ENCODE data around the gene TNFSF15. TPM values are rescaled to one million over a fixed set of nuclear protein-coding genes. Genes with fewer than 3 reads are reported as not detected.

Gene TNFSF15
- total RNA-seq, 1 experiment from 2014 or later: not detected

GRCh38 chr9:114759512-114760341, 46.1 kb downstream of the TNFSF15 start:
- no TSS peak for BruUV-seq (replicated peaks)
- Histone ChIP-seq H3K27ac (ENCODE audit: low read depth, low read length) (no peak overlapping the region), H3K27me3 (ENCODE audit: insufficient read depth, low read length) (peaks cover 32% of the 10 kb centered on the region), H3K9ac (ENCODE audit: low read length) (no peak overlapping the region), H3K9me3 (ENCODE audit: control insufficient read depth in 1 of 2, insufficient read depth in 1 of 2, low read depth in 1 of 2, low read length in 2 of 2) (no peaks in the 10 kb centered on the region), H4K20me1 (ENCODE audit: insufficient read depth) (no peaks in the 10 kb centered on the region), H3K4me3 (replicated peaks in 1 of 2; ENCODE audit: low read depth in 1 of 2, low read length in 2 of 2) (no peak overlapping the region), H3K4me1 (ENCODE audit: control insufficient read depth in 1 of 2, insufficient read depth in 2 of 2, low read length in 2 of 2) (no peaks in the 10 kb centered on the region), H2AFZ (ENCODE audit: low read depth, low read length, poor library complexity, severe bottlenecking) (no peak overlapping the region), H3K4me2 (ENCODE audit: low read length) (no peak overlapping the region), H3K36me3 (ENCODE audit: control insufficient read depth in 1 of 2, insufficient read depth in 2 of 2, low read length in 2 of 2) (no peaks in the 10 kb centered on the region), H3K79me2 (ENCODE audit: insufficient read depth, low read length) (no peaks in the 10 kb centered on the region), H3K9me2 (ENCODE audit: insufficient read depth) (no peaks in the 10 kb centered on the region)
- POLR2A ChIA-PET: no interaction called here
- DNase-seq (ENCODE audit: low read depth, low spot score) (no peak), ATAC-seq (no peak)
- intact Hi-C loops (cut with micrococcal nuclease): no loop called here
- RAD21 ChIA-PET (ENCODE audit: low non-redundant PET in 1 of 2, low total read pairs in 2 of 2, uncharacterized antibody in 2 of 2, unreplicated experiment in 2 of 2): no interaction called here
- CTCF ChIA-PET: no interaction called here
- TF ChIP-seq CBX3 (IDR thresholded peaks at IDR 0.05; ENCODE audit: low read depth): no peak
- no peak for TF ChIP-seq POLR2AphosphoS5 (IDR thresholded peaks at IDR 0.05; ENCODE audit: low read depth, low read length)
- no peak for TF ChIP-seq ZBTB33 (IDR thresholded peaks at IDR 0.05; ENCODE audit: extremely low read depth, insufficient replicate concordance, low read length)
- no peak for TF ChIP-seq YY1 (IDR thresholded peaks at IDR 0.05; ENCODE audit: extremely low read depth, insufficient replicate concordance, low read depth, low read length)
- TF ChIP-seq ATF3 (IDR thresholded peaks at IDR 0.05): no peak
- no peak for TF ChIP-seq FOSL1 (IDR thresholded peaks at IDR 0.05; ENCODE audit: low read depth)
- no peak for TF ChIP-seq EZH2 (IDR thresholded peaks at IDR 0.05)
- TF ChIP-seq TCF7L2 (IDR thresholded peaks at IDR 0.05; ENCODE audit: borderline replicate concordance, extremely low read depth, insufficient read depth, insufficient read length): no peak
- TF ChIP-seq EZH2phosphoT487 (IDR thresholded peaks at IDR 0.05; ENCODE audit: borderline replicate concordance): no peak
- no peak for TF ChIP-seq SP1 (IDR thresholded peaks at IDR 0.05; ENCODE audit: low read depth)
- TF ChIP-seq CTCF (IDR thresholded peaks at IDR 0.05 in 2 of 3, conservative IDR thresholded peaks at IDR 0.05 in 1 of 3; ENCODE audit: borderline replicate concordance in 1 of 3, insufficient read depth in 1 of 3, low read depth in 2 of 3, low read length in 2 of 3): no peak
- no peak for TF ChIP-seq MAX (IDR thresholded peaks at IDR 0.05)
- TF ChIP-seq ELF1 (IDR thresholded peaks at IDR 0.05; ENCODE audit: borderline replicate concordance, low read depth): no peak
- TF ChIP-seq SIN3A (IDR thresholded peaks at IDR 0.05; ENCODE audit: low read depth): no peak
- no peak for TF ChIP-seq CEBPB (IDR thresholded peaks at IDR 0.05; ENCODE audit: low read depth)
- TF ChIP-seq REST (IDR thresholded peaks at IDR 0.05; ENCODE audit: low read depth): no peak
